ENCODE data around the gene IL23R. TPM values are rescaled to one million over a fixed set of nuclear protein-coding genes. Genes with fewer than 3 reads are reported as not detected.

IL23R gene
- total RNA-seq, 1 donor from 2014 or later = not detected

- H3K27me3 ChIP-seq (ENCODE audit: insufficient read depth, low read length) = no peaks in the 10 kb centered on the region
- Mint-ChIP-seq H3K9me3 (ENCODE audit: unreplicated experiment) (no peaks in the 10 kb centered on the region), H3K4me3 (ENCODE audit: unreplicated experiment) (no peak overlapping the region), H3K27me3 (ENCODE audit: low read depth, unreplicated experiment) (peaks cover 3% of the 10 kb centered on the region), H3K36me3 (ENCODE audit: low read depth, unreplicated experiment) (no peaks in the 10 kb centered on the region), H3K27ac (ENCODE audit: unreplicated experiment) (no peak overlapping the region), H3K4me1 (ENCODE audit: low read depth, unreplicated experiment) (no peaks in the 10 kb centered on the region)
- no peak overlapping the region for H2AFZ ChIP-seq (ENCODE audit: low read depth, low read length)
- no peaks in the 10 kb centered on the region for H3K4me1 ChIP-seq (ENCODE audit: insufficient read depth, low read length)
- H3K4me3 ChIP-seq (ENCODE audit: insufficient read depth, low read depth, low read length) = no peak overlapping the region
- H4K20me1 ChIP-seq (ENCODE audit: insufficient read depth, low read length) = no peaks in the 10 kb centered on the region
- FAIRE-seq (no peak), DNase-seq (ENCODE audit: low read depth) (no peak)
- no peaks in the 10 kb centered on the region for H3K36me3 ChIP-seq (ENCODE audit: insufficient read depth, low read length)
- no peak overlapping the region for H3K4me2 ChIP-seq (ENCODE audit: low read length)
- TF ChIP-seq CTCF (IDR thresholded peaks at IDR 0.05; ENCODE audit: insufficient read depth, low read depth, low read length) = no peak
- no peak for TF ChIP-seq EZH2 (IDR thresholded peaks at IDR 0.05; ENCODE audit: insufficient read depth, low read length)
- no peaks in the 10 kb centered on the region for H3K79me2 ChIP-seq (ENCODE audit: insufficient read depth, low read length)
- no peak overlapping the region for H3K9ac ChIP-seq (ENCODE audit: low read length)
- H3K9me3 ChIP-seq (ENCODE audit: insufficient read depth, low read depth, low read length) = no peaks in the 10 kb centered on the region
- H3K27ac ChIP-seq (ENCODE audit: low read depth, low read length) = no peak overlapping the region
These were observed 134.3 kb downstream of the IL23R start for GRCh38 chr1:67300561-67300960.

GRCh38 chr1:67304023-67304422 lies 137.8 kb downstream of the IL23R start:
- H3K4me3 ChIP-seq (ENCODE audit: insufficient read depth, low read depth, low read length) = no peak overlapping the region
- H3K79me2 ChIP-seq (ENCODE audit: insufficient read depth, low read length) = no peaks in the 10 kb centered on the region
- Mint-ChIP-seq H3K27ac (ENCODE audit: unreplicated experiment) (no peak overlapping the region), H3K9me3 (ENCODE audit: unreplicated experiment) (peaks cover 2% of the 10 kb centered on the region), H3K4me1 (ENCODE audit: low read depth, unreplicated experiment) (no peaks in the 10 kb centered on the region), H3K36me3 (ENCODE audit: low read depth, unreplicated experiment) (no peaks in the 10 kb centered on the region), H3K27me3 (ENCODE audit: low read depth, unreplicated experiment) (peaks cover 17% of the 10 kb centered on the region), H3K4me3 (ENCODE audit: unreplicated experiment) (no peak overlapping the region)
- no peaks in the 10 kb centered on the region for H3K4me1 ChIP-seq (ENCODE audit: insufficient read depth, low read length)
- no peaks in the 10 kb centered on the region for H4K20me1 ChIP-seq (ENCODE audit: insufficient read depth, low read length)
- H3K36me3 ChIP-seq (ENCODE audit: insufficient read depth, low read length) = no peaks in the 10 kb centered on the region
- no peak overlapping the region for H3K4me2 ChIP-seq (ENCODE audit: low read length)
- TF ChIP-seq CTCF (IDR thresholded peaks at IDR 0.05; ENCODE audit: insufficient read depth, low read depth, low read length) (no peak), EZH2 (IDR thresholded peaks at IDR 0.05; ENCODE audit: insufficient read depth, low read length) (no peak)
- no peak for DNase-seq (ENCODE audit: low read depth)
- H3K9me3 ChIP-seq (ENCODE audit: insufficient read depth, low read depth, low read length) = no peaks in the 10 kb centered on the region
- no peak for FAIRE-seq
- peaks cover 13% of the 10 kb centered on the region for H3K27me3 ChIP-seq (ENCODE audit: insufficient read depth, low read length)
- H3K9ac ChIP-seq (ENCODE audit: low read length) = no peak overlapping the region
- H3K27ac ChIP-seq (ENCODE audit: low read depth, low read length) = no peak overlapping the region
- H2AFZ ChIP-seq (ENCODE audit: low read depth, low read length) = no peak overlapping the region

GRCh38 chr1:67306547-67306946 lies 140.3 kb downstream of the IL23R start:
- H3K36me3 Mint-ChIP-seq (ENCODE audit: low read depth, unreplicated experiment) = no peaks in the 10 kb centered on the region
- Histone ChIP-seq H3K4me1 (ENCODE audit: insufficient read depth, low read length) (no peaks in the 10 kb centered on the region), H4K20me1 (ENCODE audit: insufficient read depth, low read length) (no peaks in the 10 kb centered on the region), H3K27me3 (ENCODE audit: insufficient read depth, low read length) (peaks cover 13% of the 10 kb centered on the region), H3K79me2 (ENCODE audit: insufficient read depth, low read length) (no peaks in the 10 kb centered on the region), H3K4me2 (ENCODE audit: low read length) (no peak overlapping the region), H3K27ac (ENCODE audit: low read depth, low read length) (no peak overlapping the region), H3K4me3 (ENCODE audit: insufficient read depth, low read depth, low read length) (no peak overlapping the region), H3K9ac (ENCODE audit: low read length) (no peak overlapping the region), H3K36me3 (ENCODE audit: insufficient read depth, low read length) (no peaks in the 10 kb centered on the region), H2AFZ (ENCODE audit: low read depth, low read length) (no peak overlapping the region), H3K9me3 (ENCODE audit: insufficient read depth, low read depth, low read length) (no peaks in the 10 kb centered on the region)
- H3K27ac Mint-ChIP-seq (ENCODE audit: unreplicated experiment) = no peak overlapping the region
- peaks cover 2% of the 10 kb centered on the region for H3K9me3 Mint-ChIP-seq (ENCODE audit: unreplicated experiment)
- H3K4me3 Mint-ChIP-seq (ENCODE audit: unreplicated experiment) = no peak overlapping the region
- FAIRE-seq (no peak), DNase-seq (ENCODE audit: low read depth) (no peak)
- peaks cover 22% of the 10 kb centered on the region for H3K27me3 Mint-ChIP-seq (ENCODE audit: low read depth, unreplicated experiment)
- TF ChIP-seq EZH2 (IDR thresholded peaks at IDR 0.05; ENCODE audit: insufficient read depth, low read length) (no peak), CTCF (IDR thresholded peaks at IDR 0.05; ENCODE audit: insufficient read depth, low read depth, low read length) (no peak)
- no peaks in the 10 kb centered on the region for H3K4me1 Mint-ChIP-seq (ENCODE audit: low read depth, unreplicated experiment)
